Measurements from ENCODE around the gene BAIAP2L1. TPM values are rescaled to one million over a fixed set of nuclear protein-coding genes. Genes with fewer than 3 reads are reported as not detected.
"Not testable (repeated sequence)": the region's sequence is repeated elsewhere in the genome, so short reads cannot be mapped to it uniquely, and the experiment has no call there.

Gene BAIAP2L1
- total RNA-seq, 4 donors from 2014 or later, result 1.0 to 4.3 (median 2.1) TPM; not detected in 1

DNA sequence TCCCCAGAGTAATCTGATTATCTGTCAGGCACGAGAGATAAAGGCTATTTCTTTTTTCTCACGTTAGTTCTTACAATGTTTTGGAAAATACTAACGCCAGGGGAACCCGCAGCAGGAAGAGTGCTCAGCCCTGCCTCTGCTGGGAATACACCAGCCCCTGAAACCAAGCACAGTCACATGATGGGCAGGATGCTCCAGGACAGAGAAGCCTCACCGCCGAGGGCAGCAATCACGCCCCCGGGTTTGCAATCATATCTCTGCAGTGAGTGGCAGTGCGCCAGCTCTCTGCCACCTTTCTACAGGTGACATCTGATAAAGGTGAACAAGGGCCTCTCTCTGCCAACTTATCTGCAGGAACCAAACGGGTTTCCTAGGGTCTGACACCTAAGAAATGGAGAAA, 79.6 kb downstream of the BAIAP2L1 start:
- Histone ChIP-seq H3K27me3 (no peaks in the 10 kb centered on the region), H3K4me1 (no peaks in the 10 kb centered on the region), H3K27ac (no peak overlapping the region), H3K4me3 (no peak overlapping the region), H3K36me3 (no peaks in the 10 kb centered on the region), H3K9me3 (no peaks in the 10 kb centered on the region)
- TF ChIP-seq, protein P1, sequence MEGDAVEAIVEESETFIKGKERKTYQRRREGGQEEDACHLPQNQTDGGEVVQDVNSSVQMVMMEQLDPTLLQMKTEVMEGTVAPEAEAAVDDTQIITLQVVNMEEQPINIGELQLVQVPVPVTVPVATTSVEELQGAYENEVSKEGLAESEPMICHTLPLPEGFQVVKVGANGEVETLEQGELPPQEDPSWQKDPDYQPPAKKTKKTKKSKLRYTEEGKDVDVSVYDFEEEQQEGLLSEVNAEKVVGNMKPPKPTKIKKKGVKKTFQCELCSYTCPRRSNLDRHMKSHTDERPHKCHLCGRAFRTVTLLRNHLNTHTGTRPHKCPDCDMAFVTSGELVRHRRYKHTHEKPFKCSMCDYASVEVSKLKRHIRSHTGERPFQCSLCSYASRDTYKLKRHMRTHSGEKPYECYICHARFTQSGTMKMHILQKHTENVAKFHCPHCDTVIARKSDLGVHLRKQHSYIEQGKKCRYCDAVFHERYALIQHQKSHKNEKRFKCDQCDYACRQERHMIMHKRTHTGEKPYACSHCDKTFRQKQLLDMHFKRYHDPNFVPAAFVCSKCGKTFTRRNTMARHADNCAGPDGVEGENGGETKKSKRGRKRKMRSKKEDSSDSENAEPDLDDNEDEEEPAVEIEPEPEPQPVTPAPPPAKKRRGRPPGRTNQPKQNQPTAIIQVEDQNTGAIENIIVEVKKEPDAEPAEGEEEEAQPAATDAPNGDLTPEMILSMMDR (IDR thresholded peaks at IDR 0.05), result no peak
- no peak for TF ChIP-seq POLR2A (IDR thresholded peaks at IDR 0.05)
- intact Hi-C loops (cut with DNase I; ENCODE audit: low total_unique reads), result no loop called here
- DNase-seq, result no peak

DNA sequence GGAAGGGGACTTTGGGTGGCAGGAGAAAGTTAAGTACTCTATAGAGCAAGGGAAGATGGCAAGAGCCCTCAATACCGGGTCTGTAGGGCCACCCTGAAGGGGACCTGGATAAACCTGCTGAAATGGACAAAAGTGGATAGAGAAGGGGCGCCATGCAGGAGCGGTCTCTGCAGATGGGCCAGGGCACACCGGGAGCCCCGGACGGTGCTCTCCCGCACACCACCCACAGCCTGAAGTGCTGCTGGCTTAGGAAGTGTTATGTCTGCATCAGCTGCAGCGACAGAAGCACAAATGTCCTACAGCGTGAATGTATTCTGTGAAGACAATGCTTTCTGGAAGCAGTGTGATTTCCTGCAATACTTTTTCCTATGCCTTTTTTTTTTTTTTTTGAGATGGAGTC, 81.7 kb downstream of the BAIAP2L1 start:
- intact Hi-C loops (cut with DNase I; ENCODE audit: low total_unique reads), result no loop called here
- Histone ChIP-seq H3K27me3 (no peaks in the 10 kb centered on the region), H3K4me1 (no peaks in the 10 kb centered on the region), H3K27ac (peak overlapping the region in 1 of 2 donors; percentile 5), H3K9me3 (no peaks in the 10 kb centered on the region), H3K4me3 (no peak overlapping the region), H3K36me3 (no peaks in the 10 kb centered on the region)
- DNase-seq, result no peak
- TF ChIP-seq POLR2A (IDR thresholded peaks at IDR 0.05), result no peak
- TF ChIP-seq, protein P1 (IDR thresholded peaks at IDR 0.05), result no peak

DNA sequence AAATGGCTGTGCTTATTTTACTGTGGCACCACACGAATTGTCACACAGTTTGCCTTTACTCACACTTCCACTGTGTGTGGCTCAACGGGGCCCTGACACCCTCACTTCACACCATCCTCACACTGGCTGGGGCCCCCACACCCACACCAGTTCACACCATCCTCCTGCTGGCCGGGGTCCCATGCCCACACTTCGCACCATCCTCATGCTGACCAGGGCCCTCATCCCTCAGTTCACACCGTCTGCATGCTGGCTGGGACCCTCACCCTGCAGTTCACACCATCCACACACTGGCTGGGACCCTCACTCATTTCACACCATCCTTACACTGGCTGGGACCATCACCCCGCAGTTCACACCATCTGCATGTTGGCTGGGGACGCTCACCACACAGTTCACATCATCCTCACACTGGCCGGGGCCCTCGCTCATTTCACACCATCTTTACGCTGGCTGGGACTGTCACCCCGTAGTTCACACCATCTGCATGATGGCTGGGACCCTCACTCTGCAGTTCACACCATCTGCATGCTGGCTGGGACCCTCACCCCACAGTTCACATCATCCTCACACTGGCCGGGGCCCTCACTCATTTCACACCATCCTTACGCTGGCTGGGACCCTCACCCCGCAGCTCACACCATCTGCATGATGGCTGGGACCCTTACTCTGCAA, 83.4 kb downstream of the BAIAP2L1 start:
- H3K4me1 ChIP-seq, result no peaks in the 10 kb centered on the region
- TF ChIP-seq, protein P1 (IDR thresholded peaks at IDR 0.05), result no peak
- TF ChIP-seq POLR2A (IDR thresholded peaks at IDR 0.05), result no peak
- no peak for DNase-seq
- no peaks in the 10 kb centered on the region for H3K36me3 ChIP-seq
- H3K9me3 ChIP-seq, result no peaks in the 10 kb centered on the region
- H3K27me3 ChIP-seq, result no peaks in the 10 kb centered on the region
- intact Hi-C loops (cut with DNase I; ENCODE audit: low total_unique reads), result no loop called here
- no peak overlapping the region for H3K4me3 ChIP-seq
- H3K27ac ChIP-seq, result no peak overlapping the region

DNA sequence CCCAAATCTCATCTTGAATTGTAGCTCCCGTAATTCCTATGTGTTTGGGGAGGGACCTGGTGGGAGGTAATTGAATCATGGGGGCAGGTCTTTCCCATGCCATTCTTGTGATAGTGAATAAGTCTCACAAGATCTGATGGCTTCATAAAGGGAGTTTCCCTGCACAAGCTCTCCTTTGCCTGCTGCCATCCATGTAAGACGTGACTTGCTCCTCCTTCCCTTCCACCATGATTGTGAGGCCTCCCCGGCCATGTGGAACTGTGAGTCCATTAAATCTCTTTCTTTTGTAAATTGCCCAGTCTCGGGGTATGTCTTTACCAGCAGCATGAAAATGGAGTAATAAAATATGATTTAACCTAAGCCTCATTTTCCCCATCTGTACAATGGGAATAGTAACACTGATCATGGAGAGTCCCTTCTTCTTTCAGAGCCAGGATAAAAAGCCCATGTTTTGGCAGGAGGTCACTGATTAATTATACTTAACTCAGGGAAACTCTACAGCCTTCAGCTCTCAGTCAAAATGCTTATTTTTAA, 84.8 kb downstream of the BAIAP2L1 start:
- H3K36me3 ChIP-seq; H3K27me3 ChIP-seq; H3K9me3 ChIP-seq; H3K4me3 ChIP-seq; H3K27ac ChIP-seq; intact Hi-C loops (cut with DNase I; ENCODE audit: low total_unique reads); DNase-seq; H3K4me1 ChIP-seq: not testable (repeated sequence)

DNA sequence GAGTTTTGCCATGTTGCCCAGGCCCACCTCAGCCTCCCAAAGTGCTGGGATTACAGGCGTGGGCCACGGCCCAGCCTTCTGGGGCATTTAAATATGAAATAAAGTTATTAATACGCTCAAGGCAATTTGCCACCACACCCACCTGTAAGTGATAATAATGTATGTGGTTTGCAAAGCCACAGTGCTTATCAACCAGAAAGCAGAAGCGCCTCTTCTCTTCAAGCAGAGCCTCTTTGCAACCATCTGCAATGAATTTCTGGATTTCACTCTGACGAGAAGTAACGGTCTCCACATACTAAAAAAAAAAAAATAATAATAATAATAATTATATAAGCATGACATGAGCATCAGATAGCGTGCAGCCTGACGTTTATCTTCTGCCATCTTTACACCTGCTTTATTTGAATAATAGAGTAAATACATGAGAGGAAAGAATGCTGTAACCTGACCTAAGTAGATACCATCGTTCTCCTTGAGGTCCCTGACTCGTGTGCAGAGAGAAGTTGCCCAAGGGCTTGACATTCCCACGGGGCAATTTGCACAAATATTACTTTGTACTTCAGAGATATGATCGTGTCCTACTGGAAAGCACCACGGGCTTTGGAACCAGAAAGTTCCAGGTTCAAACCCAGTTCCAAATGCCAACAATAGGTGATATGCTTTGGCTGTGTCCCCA, 85.4 kb downstream of the BAIAP2L1 start:
- Histone ChIP-seq H3K9me3 (no peaks in the 10 kb centered on the region), H3K36me3 (no peaks in the 10 kb centered on the region), H3K4me3 (no peak overlapping the region), H3K4me1 (no peaks in the 10 kb centered on the region), H3K27me3 (no peaks in the 10 kb centered on the region), H3K27ac (no peak overlapping the region)
- no peak for DNase-seq
- TF ChIP-seq, protein P1 (IDR thresholded peaks at IDR 0.05), result no peak
- no peak for TF ChIP-seq POLR2A (IDR thresholded peaks at IDR 0.05)
- intact Hi-C loops (cut with DNase I; ENCODE audit: low total_unique reads), result no loop called here

All from uterus (tissue), 4 donors.